ENCODE data around the gene GRIK4.

The GRIK4 gene

GRCh38 chr11:120956710-120957495, 445.4 kb downstream of the GRIK4 start:
- no peak for DNase-seq (ENCODE audit: low read depth)

- DNase-seq (ENCODE audit: low read depth), result no peak
Measured at GRCh38 chr11:120958185-120958584, 446.6 kb downstream of the GRIK4 start.

GRCh38 chr11:120959189-120959588, 447.6 kb downstream of the GRIK4 start:
- DNase-seq (ENCODE audit: low read depth), result no peak

GRCh38 chr11:120964857-120965256, 453.3 kb downstream of the GRIK4 start:
- DNase-seq (ENCODE audit: low read depth), result no peak

GRCh38 chr11:120966840-120967239, 455.3 kb downstream of the GRIK4 start:
- DNase-seq (ENCODE audit: low read depth), result no peak

GRCh38 chr11:120969993-120970392, 458.4 kb downstream of the GRIK4 start:
- no peak for DNase-seq (ENCODE audit: low read depth)

- no peak for DNase-seq (ENCODE audit: low read depth)
Measured at GRCh38 chr11:120971825-120972224, 460.3 kb downstream of the GRIK4 start.

GRCh38 chr11:120972621-120973020, 461.1 kb downstream of the GRIK4 start:
- DNase-seq (ENCODE audit: low read depth), result no peak

GRCh38 chr11:120973501-120973900, 462.0 kb downstream of the GRIK4 start:
- no peak for DNase-seq (ENCODE audit: low read depth)

GRCh38 chr11:120974466-120974865, 462.9 kb downstream of the GRIK4 start:
- no peak for DNase-seq (ENCODE audit: low read depth)

GRCh38 chr11:120974965-120975364, 463.4 kb downstream of the GRIK4 start:
- DNase-seq (ENCODE audit: low read depth), result no peak

GRCh38 chr11:120977266-120978137, 466.0 kb downstream of the GRIK4 start:
- no peak for DNase-seq (ENCODE audit: low read depth)

- DNase-seq (ENCODE audit: low read depth), result no peak
Measured at GRCh38 chr11:120978701-120979100, 467.2 kb downstream of the GRIK4 start.

GRCh38 chr11:120985718-120986569, 474.4 kb downstream of the GRIK4 start:
- peak; percentile 20 for DNase-seq (ENCODE audit: low read depth)

GRCh38 chr11:120988603-120989002, 477.1 kb downstream of the GRIK4 start:
- DNase-seq (ENCODE audit: low read depth), result no peak

GRCh38 chr11:120991830-120992686, 480.5 kb downstream of the GRIK4 start:
- DNase-seq (ENCODE audit: low read depth), result no peak

- no peak for DNase-seq (ENCODE audit: low read depth)
Measured at GRCh38 chr11:120994091-120994859, 482.7 kb downstream of the GRIK4 start.

GRCh38 chr11:120995184-120995583, 483.6 kb downstream of the GRIK4 start:
- no peak for DNase-seq (ENCODE audit: low read depth)

- DNase-seq (ENCODE audit: low read depth), result no peak
Measured at GRCh38 chr11:120996973-120997372, 485.4 kb downstream of the GRIK4 start.

- DNase-seq (ENCODE audit: low read depth), result no peak
Measured at GRCh38 chr11:120998581-120998980, 487.0 kb downstream of the GRIK4 start.

Data from CMK (cell line).